ENCODE measurements around the gene CHST7. TPM values are rescaled to one million over a fixed set of nuclear protein-coding genes. Genes with fewer than 3 reads are reported as not detected.

Gene CHST7
- total RNA-seq, 1 experiment from 2014 or later, result 17.1 TPM

GRCh38 chrX:46630141-46630540 lies 56.6 kb downstream of the CHST7 start:
- Mint-ChIP-seq H3K27ac (no peak overlapping the region), H3K36me3 (ENCODE audit: insufficient read depth in 1 of 3, low read depth in 3 of 3) (peaks cover 9 to 38% (median 35%) of the 10 kb centered on the region in 3 experiments; a peak in 6 of 7 replicates), H3K4me1 (peaks cover 14 to 16% of the 10 kb centered on the region in 2 experiments), H3K9me3 (peaks cover 70 to 73% of the 10 kb centered on the region in 2 experiments), H3K4me3 (no peak overlapping the region), H3K27me3 (ENCODE audit: low read depth) (no peaks in the 10 kb centered on the region; the same call in 1 of the 2 replicates)
- H2AK5ac ChIP-seq (ENCODE audit: insufficient read length, low read length), result no peak overlapping the region
- H3K9ac ChIP-seq (ENCODE audit: extremely low read depth, insufficient read length, low read length), result no peak overlapping the region
- H3K14ac ChIP-seq (ENCODE audit: insufficient read depth, low read length), result no peak overlapping the region
- no peak overlapping the region for H4K91ac ChIP-seq (ENCODE audit: insufficient read length, low read depth, low read length)
- peaks cover 4% of the 10 kb centered on the region; the same call in 1 of the 2 replicates for H3K4me1 ChIP-seq (ENCODE audit: insufficient read depth, low read length)
- no peak overlapping the region for H3T11ph ChIP-seq (ENCODE audit: low read length)
- no peaks in the 10 kb centered on the region; the same call in 1 of the 2 replicates for H3K27me3 ChIP-seq (ENCODE audit: insufficient read depth, low read length)
- H4K5ac ChIP-seq (ENCODE audit: insufficient read length, low read depth, low read length), result no peak overlapping the region
- H2BK15ac ChIP-seq (ENCODE audit: low read depth, low read length), result no peak overlapping the region
- no peaks in the 10 kb centered on the region for H4K20me1 ChIP-seq (ENCODE audit: control insufficient read depth, insufficient read depth, insufficient read length)
- H3K23me2 ChIP-seq (ENCODE audit: insufficient read length, low read depth, low read length, poor library complexity, severe bottlenecking), result no peaks in the 10 kb centered on the region
- no peak overlapping the region for H2BK12ac ChIP-seq (ENCODE audit: insufficient read length, low read depth, low read length)
- no peak overlapping the region for H4K8ac ChIP-seq (replicated peaks; ENCODE audit: insufficient read length, low read depth, low read length)
- H3K4me2 ChIP-seq (ENCODE audit: insufficient read depth, insufficient read length, low read length), result no peak overlapping the region
- H3K79me1 ChIP-seq (ENCODE audit: insufficient read depth, low read depth, low read length, poor library complexity, severe bottlenecking), result no peaks in the 10 kb centered on the region
- no peaks in the 10 kb centered on the region for H3K79me2 ChIP-seq (ENCODE audit: insufficient read depth, low read length)
- no peak overlapping the region for H3K56ac ChIP-seq (ENCODE audit: insufficient read length, low read depth, low read length)
- H3K27ac ChIP-seq (ENCODE audit: insufficient read length, low read depth, low read length), result no peak overlapping the region
- H2BK20ac ChIP-seq (ENCODE audit: low read depth, low read length, poor library complexity, severe bottlenecking), result no peak overlapping the region
- no peak overlapping the region for H2BK5ac ChIP-seq (ENCODE audit: insufficient read length, low read length)
- TF ChIP-seq CTCF (conservative IDR thresholded peaks at IDR 0.05), result no peak
- no peak overlapping the region for H3K18ac ChIP-seq (ENCODE audit: insufficient read length, low read depth, low read length)
- DNase-seq, result no peak
- no CpG with 5 or more reads among the region's 1 CpG for WGBS (ENCODE audit: extremely low coverage, insufficient read length, low lambda C conversion rate)
- H3K9me3 ChIP-seq (ENCODE audit: control insufficient read depth, low read depth, low read length), result peaks cover 34% of the 10 kb centered on the region
- no peak overlapping the region for H2BK120ac ChIP-seq (ENCODE audit: low read depth, low read length, poor library complexity, severe bottlenecking)
- H3K23ac ChIP-seq (ENCODE audit: insufficient read length, low read depth, low read length), result no peak overlapping the region
- H3K4ac ChIP-seq (ENCODE audit: low read depth, low read length), result no peak overlapping the region
- no peak overlapping the region for H2AFZ ChIP-seq (ENCODE audit: low read length)

Data from H9 (cell line).